HepG2 (cell line): ENCODE results near the gene CD320. TPM values are rescaled to one million over a fixed set of nuclear protein-coding genes. Genes with fewer than 3 reads are reported as not detected.

Experiments
- GATAD1 ChIP-seq: IDR thresholded peaks from 2 replicates; pipeline ENCODE4 v1.6.1; 2016; ENCODE audit warnings: missing genetic modification reagents, missing compliant biosample characterization
- KDM3A ChIP-seq: IDR thresholded peaks from 2 replicates; pipeline ENCODE4 v1.6.1; 2018; ENCODE audit warnings: low read depth, missing compliant biosample characterization
- KDM4B ChIP-seq: sonication (generic); formaldehyde crosslinking; IDR thresholded peaks from 2 replicates; pipeline ENCODE4 v1.4.0; 2020; ENCODE audit warnings: missing genetic modification reagents
- MIER2 ChIP-seq: IDR thresholded peaks from 2 replicates; pipeline ENCODE4 v1.6.1; 2016; ENCODE audit warnings: missing biosample characterization, missing genetic modification reagents
- NBN ChIP-seq: fragments of 450-650 bp; conservative IDR thresholded peaks from 2 replicates; pipeline ENCODE4 v1.6.1; 2017
- PAXIP1 ChIP-seq: sonication (generic); formaldehyde crosslinking; conservative IDR thresholded peaks from 2 replicates; pipeline ENCODE4 v1.4.0; 2020; ENCODE audit warnings: mild to moderate bottlenecking, missing genetic modification reagents, moderate library complexity
- RNF2 ChIP-seq: fragments of 450-650 bp; conservative IDR thresholded peaks from 2 replicates; pipeline ENCODE4 v1.6.1; 2016; ENCODE audit warnings: low read depth
- SKI ChIP-seq: fragments of 450-650 bp; IDR thresholded peaks from one replicate; pipeline ENCODE4 v1.6.1; 2018; ENCODE audit warnings: mild to moderate bottlenecking; ENCODE audit not compliant: partially characterized antibody
- TFDP1 ChIP-seq: IDR thresholded peaks from 2 replicates; pipeline ENCODE4 v1.6.1; 2016; ENCODE audit warnings: missing compliant biosample characterization, missing genetic modification reagents, borderline replicate concordance
- TMF1 ChIP-seq: sonication (generic); formaldehyde crosslinking; IDR thresholded peaks from 2 replicates; pipeline ENCODE4 v1.8.1; 2022; ENCODE audit warnings: low read depth, missing genetic modification reagents
- ZBTB14 ChIP-seq: sonication (generic); formaldehyde crosslinking; IDR thresholded peaks from 2 replicates; pipeline ENCODE4 v1.4.0; 2020; ENCODE audit warnings: missing genetic modification reagents
- ZNF17 ChIP-seq: sonication (generic); formaldehyde crosslinking; IDR thresholded peaks from 2 replicates; pipeline ENCODE4 v1.5.0; 2020; ENCODE audit warnings: mild to moderate bottlenecking, missing genetic modification reagents
- ZNF562 ChIP-seq: sonication (generic); formaldehyde crosslinking; IDR thresholded peaks from 2 replicates; pipeline ENCODE4 v1.8.0; 2022; ENCODE audit warnings: missing genetic modification reagents, borderline replicate concordance
- ZNF670 ChIP-seq: sonication (generic); formaldehyde crosslinking; IDR thresholded peaks from 2 replicates; pipeline ENCODE4 v1.8.0; 2022; ENCODE audit warnings: mild to moderate bottlenecking, missing genetic modification reagents, borderline replicate concordance
- ZNF770 ChIP-seq: sonication (generic); formaldehyde crosslinking; IDR thresholded peaks from 2 replicates; pipeline ENCODE4 v1.5.0; 2020; ENCODE audit warnings: mild to moderate bottlenecking, missing genetic modification reagents
- ZNF776 ChIP-seq: sonication (generic); formaldehyde crosslinking; IDR thresholded peaks from 2 replicates; pipeline ENCODE4 v1.4.0; 2020; ENCODE audit warnings: mild to moderate bottlenecking, missing genetic modification reagents
- ZNF777 ChIP-seq: sonication (generic); formaldehyde crosslinking; IDR thresholded peaks from 2 replicates; pipeline ENCODE4 v1.4.0; 2020; ENCODE audit warnings: missing genetic modification reagents
- polyA plus RNA-seq, 8 experiments: library from polyadenylated mRNA; depleted of rRNA in 3 of 8; stranded (reverse) in 7 of 8; unstranded in 1 of 8; fragments of >200 nt; fragmentation: Illumina TruSeq in 4 of 8; extraction: Trizol in 4 of 8; gene quantifications; 2 replicates each; pipeline versions ENCODE4 v1.2.1 to v1.2.3, GENCODE V29; 2011 to 2016; ENCODE audit warnings: low read depth in 4 of 8, missing spikeins in 1 of 8, mixed read lengths in 1 of 8; ENCODE audit not compliant: insufficient read depth in 1 of 8
- total RNA-seq, 5 experiments: library from RNA; depleted of rRNA; stranded (reverse); fragments of >200 nt; fragmentation: Illumina TruSeq; extraction: Trizol; gene quantifications; 2 replicates each; pipeline ENCODE4 v1.2.3, GENCODE V29; 2016; ENCODE audit warnings: low read depth in 1 of 5

Gene CD320
- total and polyA plus RNA-seq, 2 of the 13 experiments (the other 11 are each of a cell fraction or from before 2014, with no cell fraction given) = 83.1 to 99.9 TPM

GRCh38 chr19:8334458-8335342 lies 26.5 kb upstream of the CD320 start (continued):
- TF ChIP-seq SKI (no peak), NBN (no peak), ZNF770 (CRISPR knock-in tag) (0 out of 2 replicates have a peak, but pooled peaks have one; percentile 36), MIER2 (CRISPR knock-in tag) (no peak), ZNF670 (CRISPR knock-in tag) (no peak), KDM4B (CRISPR knock-in tag) (no peak), GATAD1 (CRISPR knock-in tag) (no peak), ZNF777 (CRISPR knock-in tag) (peak; percentile 93), TFDP1 (CRISPR knock-in tag) (peak; percentile 31; the same call in 1 of the 2 replicates), RNF2 (peak; percentile 83), ZNF562 (CRISPR knock-in tag) (no peak), ZNF17 (CRISPR knock-in tag) (no peak), ZBTB14 (CRISPR knock-in tag) (peak; percentile 86), ZNF776 (CRISPR knock-in tag) (peak; percentile 16; the same call in 1 of the 2 replicates), TMF1 (CRISPR knock-in tag) (peak; percentile 68; the same call in 1 of the 2 replicates), PAXIP1 (CRISPR knock-in tag) (no peak), KDM3A (CRISPR knock-in tag) (no peak)
